DND-41 (cell line): ENCODE measurements around the gene C4A.
"Not testable (repeated sequence)": the region's sequence is repeated elsewhere in the genome, so short reads cannot be mapped to it uniquely, and the experiment has no call there.

Experiments
- ATAC-seq: fragments of 200-7000 bp; cut with Tn5 transposase; 3 replicates; pipeline ENCODE4 v1.9.1; 2021; ENCODE audit warnings: low read depth; ENCODE audit not compliant: insufficient read depth
- DNase-seq: peaks from one replicate; pipeline ENCODE4 v3.0.0-alpha.2; 2020
- H2AFZ ChIP-seq: 2 replicates; pipeline ENCODE4 v1.6.0; 2012; ENCODE audit warnings: low read depth, low read length
- H3K27ac ChIP-seq: 2 replicates; pipeline ENCODE4 v1.5.1; 2012; ENCODE audit warnings: low read length, inconsistent platforms
- H3K27me3 ChIP-seq: fragments of 200-600 bp; sonication (generic); 2 replicates; pipeline ENCODE4 v1.6.0; 2012; ENCODE audit warnings: low read length, mild to moderate bottlenecking, inconsistent platforms; ENCODE audit not compliant: insufficient read depth, poor library complexity
- H3K36me3 ChIP-seq: 2 replicates; pipeline ENCODE4 v1.5.1; 2012; ENCODE audit warnings: low read length, inconsistent platforms; ENCODE audit not compliant: insufficient read depth
- H3K4me1 ChIP-seq: 2 replicates; pipeline ENCODE4 v1.5.1; 2012; ENCODE audit warnings: mild to moderate bottlenecking, low read length; ENCODE audit not compliant: insufficient read depth
- H3K4me2 ChIP-seq: 2 replicates; pipeline ENCODE4 v1.6.0; 2012; ENCODE audit warnings: mild to moderate bottlenecking, moderate library complexity, low read length, inconsistent platforms; ENCODE audit not compliant: insufficient read depth
- H3K4me3 ChIP-seq, 2 experiments: fragments of 200-600 bp in 1 of 2; shearing (Covaris generic) in 1 of 2; 2 replicates each; pipeline ENCODE4 v1.5.1; 2012 to 2016; ENCODE audit warnings: inconsistent platforms in 2 of 2, low read length in 2 of 2, mild to moderate bottlenecking in 2 of 2, low read depth in 1 of 2, moderate library complexity in 1 of 2
- H3K79me2 ChIP-seq: 2 replicates; pipeline ENCODE4 v1.6.0; 2012; ENCODE audit warnings: low read length, inconsistent platforms; ENCODE audit not compliant: insufficient read depth
- H3K9ac ChIP-seq: 2 replicates; pipeline ENCODE4 v1.6.0; 2012; ENCODE audit warnings: low read depth, mild to moderate bottlenecking, inconsistent platforms, low read length, moderate library complexity
- H3K9me3 ChIP-seq: 2 replicates; pipeline ENCODE4 v1.5.1; 2012; ENCODE audit warnings: low read length, moderate library complexity, mild to moderate bottlenecking, inconsistent platforms; ENCODE audit not compliant: insufficient read depth, severe bottlenecking
- H4K20me1 ChIP-seq: 2 replicates; pipeline ENCODE4 v1.6.0; 2012; ENCODE audit warnings: low read length; ENCODE audit not compliant: insufficient read depth

The C4A gene

GRCh38 chr6:32014547-32014946, 32.7 kb downstream of the C4A start, which contains the start of gene C4B:
Gene C4B, plus strand, starts transcription at chr6:32014795. Its CDS starts 51 bp downstream, at chr6:32014846.
- DNase-seq, H4K20me1 ChIP-seq, H3K27ac ChIP-seq, H3K4me3 ChIP-seq, H3K36me3 ChIP-seq, ATAC-seq, H3K4me1 ChIP-seq, H3K27me3 ChIP-seq, H3K9me3 ChIP-seq, H3K79me2 ChIP-seq, H3K9ac ChIP-seq, H2AFZ ChIP-seq, H3K4me2 ChIP-seq: not testable (repeated sequence)

- H4K20me1 ChIP-seq, ATAC-seq, H3K4me1 ChIP-seq: not testable (repeated sequence)
Measured at GRCh38 chr6:32022100-32022499, 40.2 kb downstream of the C4A start.

GRCh38 chr6:32028631-32029030, 46.8 kb downstream of the C4A start:
- H2AFZ ChIP-seq, H3K27ac ChIP-seq, H3K4me2 ChIP-seq, H3K4me1 ChIP-seq, H3K36me3 ChIP-seq, H3K79me2 ChIP-seq, H3K4me3 ChIP-seq, H3K9ac ChIP-seq, H4K20me1 ChIP-seq, DNase-seq, H3K9me3 ChIP-seq, H3K27me3 ChIP-seq, ATAC-seq: not testable (repeated sequence)

More at GRCh38 chr6:32022100-32022499, 40.2 kb downstream of the C4A start:
- H2AFZ ChIP-seq, H3K9me3 ChIP-seq, H3K79me2 ChIP-seq, H3K4me2 ChIP-seq, H3K36me3 ChIP-seq, H3K9ac ChIP-seq, H3K4me3 ChIP-seq, DNase-seq, H3K27me3 ChIP-seq, H3K27ac ChIP-seq: not testable (repeated sequence)

- not testable (repeated sequence) for H3K36me3 ChIP-seq, ATAC-seq, H3K9me3 ChIP-seq, H3K27me3 ChIP-seq, H3K79me2 ChIP-seq, H4K20me1 ChIP-seq, H2AFZ ChIP-seq, H3K4me1 ChIP-seq, DNase-seq, H3K9ac ChIP-seq, H3K4me2 ChIP-seq, H3K27ac ChIP-seq, H3K4me3 ChIP-seq
Measured at GRCh38 chr6:32029553-32029952, 47.7 kb downstream of the C4A start.

DNA sequence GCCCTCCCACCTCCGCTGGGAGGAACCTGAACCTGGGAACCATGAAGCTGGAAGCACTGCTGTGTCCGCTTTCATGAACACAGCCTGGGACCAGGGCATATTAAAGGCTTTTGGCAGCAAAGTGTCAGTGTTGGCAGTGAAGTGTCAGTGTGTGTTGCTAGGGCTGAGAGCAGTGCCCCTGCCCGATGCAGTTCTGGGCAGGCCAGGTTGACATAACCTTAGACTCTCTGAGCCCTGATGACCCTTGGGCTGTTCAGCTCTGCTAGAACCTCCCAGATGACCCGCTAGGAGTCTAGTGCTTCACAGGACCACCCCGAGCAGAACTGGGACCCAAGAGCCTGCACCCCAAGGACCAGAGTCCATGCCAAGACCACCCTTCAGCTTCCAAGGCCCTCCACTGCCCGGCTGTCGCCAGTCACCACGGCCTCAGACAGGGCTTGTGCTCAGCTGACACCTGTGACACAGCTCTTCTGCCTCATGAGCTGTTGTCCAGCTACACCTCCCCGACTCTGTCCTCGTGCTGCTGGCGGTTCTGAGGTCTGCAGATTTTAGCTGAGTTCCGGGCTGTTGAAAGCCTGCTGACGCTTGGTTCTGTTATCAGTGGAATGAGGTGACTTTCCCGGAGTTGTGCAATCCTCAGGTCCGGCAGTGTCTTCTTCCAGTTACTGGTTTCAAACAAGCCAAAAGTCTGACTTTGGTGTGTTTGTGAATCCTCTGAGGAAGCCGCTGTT, 53.6 kb downstream of the C4A start:
- not testable (repeated sequence) for ATAC-seq, H3K9ac ChIP-seq, H2AFZ ChIP-seq, H3K4me2 ChIP-seq, H3K79me2 ChIP-seq, H4K20me1 ChIP-seq, DNase-seq, H3K36me3 ChIP-seq, H3K27me3 ChIP-seq, H3K9me3 ChIP-seq, H3K4me1 ChIP-seq, H3K27ac ChIP-seq, H3K4me3 ChIP-seq

DNA sequence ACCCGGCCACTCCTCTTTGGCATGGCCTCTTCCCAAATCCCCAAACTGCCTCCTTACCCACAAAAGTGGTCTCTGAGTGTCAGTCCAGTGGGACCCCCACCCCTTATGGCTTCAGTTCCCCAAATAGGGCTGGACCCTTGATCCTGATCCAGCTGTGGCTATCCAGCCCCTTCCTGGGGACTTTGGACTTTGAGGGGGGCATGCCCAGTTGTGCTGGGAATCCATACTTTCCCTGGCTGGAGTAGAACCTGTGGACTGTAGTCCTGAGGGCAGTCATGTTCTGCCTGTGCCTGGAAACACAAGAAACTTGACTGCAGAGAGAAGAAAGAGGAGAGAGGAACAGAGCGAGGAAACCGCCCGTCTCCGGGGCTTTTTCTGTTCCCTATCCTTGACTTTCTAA, 55.3 kb downstream of the C4A start:
- not testable (repeated sequence) for H3K4me2 ChIP-seq, H4K20me1 ChIP-seq, ATAC-seq, H3K9ac ChIP-seq, H2AFZ ChIP-seq, H3K27me3 ChIP-seq, H3K36me3 ChIP-seq, H3K4me1 ChIP-seq, DNase-seq, H3K9me3 ChIP-seq, H3K79me2 ChIP-seq, H3K4me3 ChIP-seq, H3K27ac ChIP-seq

DNA sequence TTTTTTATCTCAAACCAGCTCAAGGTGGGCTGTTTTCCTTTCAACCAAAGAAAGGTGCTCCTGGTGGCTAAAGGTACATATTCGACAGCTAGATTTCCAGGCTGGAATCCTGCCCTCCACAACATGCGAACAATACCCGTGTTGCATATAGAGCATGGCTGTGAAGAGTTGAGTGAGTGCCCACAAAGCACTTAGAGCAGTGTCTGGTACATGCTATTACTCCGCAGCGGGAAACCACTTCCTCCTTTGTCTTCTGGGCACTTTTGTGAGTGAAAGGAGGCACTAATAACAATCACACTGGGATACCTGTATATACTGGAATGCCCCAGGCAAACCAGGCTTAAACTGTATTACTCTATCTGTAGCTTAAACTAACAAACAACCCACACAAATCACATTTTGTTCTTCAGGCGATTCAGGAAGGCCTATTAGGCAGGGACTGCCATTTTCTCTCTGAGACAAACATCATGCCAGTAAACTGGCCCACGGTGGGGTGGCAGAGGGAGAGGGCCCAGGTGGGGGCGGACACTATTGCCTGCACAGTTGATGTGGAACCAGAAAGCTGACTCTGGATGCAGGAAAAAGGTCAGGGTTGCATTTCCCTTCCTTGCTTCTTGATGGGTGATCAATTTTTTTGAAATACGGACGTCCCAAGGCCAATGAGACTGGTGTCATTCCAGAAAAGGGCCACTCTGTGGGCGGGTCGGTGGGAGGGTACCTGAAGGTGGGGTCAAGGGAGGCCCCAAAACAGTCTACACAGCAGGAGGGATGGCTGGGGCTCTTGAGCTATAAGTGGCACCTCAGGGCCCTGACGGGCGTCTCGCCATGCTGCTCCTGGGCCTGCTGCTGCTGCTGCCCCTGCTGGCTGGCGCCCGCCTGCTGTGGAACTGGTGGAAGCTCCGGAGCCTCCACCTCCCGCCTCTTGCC, 56.0 kb downstream of the C4A start, which contains the start of gene CYP21A2:
CYP21A2 (plus strand) TSS at position 818 of the 927 bp plus-strand sequence; CDS start at position 826, 8 bp downstream.
- not testable (repeated sequence) for H3K27ac ChIP-seq, H4K20me1 ChIP-seq, DNase-seq, H3K4me3 ChIP-seq, H3K36me3 ChIP-seq, H3K79me2 ChIP-seq, H3K9me3 ChIP-seq, H3K9ac ChIP-seq, H3K4me2 ChIP-seq, H3K27me3 ChIP-seq, H3K4me1 ChIP-seq, H2AFZ ChIP-seq
- ATAC-seq, result peak; percentile 88

DNA sequence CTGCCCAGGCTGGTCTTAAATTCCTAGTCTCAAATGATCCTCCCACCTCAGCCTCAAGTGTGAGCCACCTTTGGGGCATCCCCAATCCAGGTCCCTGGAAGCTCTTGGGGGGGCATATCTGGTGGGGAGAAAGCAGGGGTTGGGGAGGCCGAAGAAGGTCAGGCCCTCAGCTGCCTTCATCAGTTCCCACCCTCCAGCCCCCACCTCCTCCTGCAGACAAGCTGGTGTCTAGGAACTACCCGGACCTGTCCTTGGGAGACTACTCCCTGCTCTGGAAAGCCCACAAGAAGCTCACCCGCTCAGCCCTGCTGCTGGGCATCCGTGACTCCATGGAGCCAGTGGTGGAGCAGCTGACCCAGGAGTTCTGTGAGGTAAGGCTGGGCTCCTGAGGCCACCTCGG, 57.0 kb downstream of the C4A start:
- not testable (repeated sequence) for H3K4me1 ChIP-seq, H3K9ac ChIP-seq, H2AFZ ChIP-seq, H3K4me3 ChIP-seq, H3K4me2 ChIP-seq, H3K27ac ChIP-seq, H3K79me2 ChIP-seq, H4K20me1 ChIP-seq, H3K27me3 ChIP-seq, H3K9me3 ChIP-seq, ATAC-seq, DNase-seq, H3K36me3 ChIP-seq
